ENCODE measurements around the gene SBDS. TPM values are rescaled to one million over a fixed set of nuclear protein-coding genes. Genes with fewer than 3 reads are reported as not detected.
"Not testable (repeated sequence)": the region's sequence is repeated elsewhere in the genome, so short reads cannot be mapped to it uniquely, and the experiment has no call there.

SBDS gene
- polyA plus RNA-seq, 3 donors, result 31.7 to 101 (median 34.8) TPM

DNA sequence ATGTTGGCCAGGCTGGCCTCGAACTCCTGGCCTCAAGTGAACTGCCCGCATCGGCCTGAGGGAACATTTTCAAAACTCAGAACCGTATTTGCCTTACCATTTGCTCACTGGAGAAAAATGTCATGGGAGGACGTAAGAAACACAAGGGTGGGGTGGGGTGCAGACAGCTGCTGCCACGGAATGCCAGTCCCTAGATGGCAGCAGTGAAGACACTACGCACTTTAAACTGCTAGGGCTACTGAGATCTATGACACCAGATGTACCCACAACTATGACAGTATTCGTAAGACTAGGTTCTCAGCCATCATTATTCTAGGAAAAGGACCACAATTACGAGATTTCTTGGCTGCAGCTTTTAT, 716 bp downstream of the SBDS start:
- not testable (repeated sequence) for H3K27me3 Mint-ChIP-seq (ENCODE audit: low read depth in 3 of 3); H3K9me3 ChIP-seq (replicated peaks in 1 of 2; ENCODE audit: control insufficient read depth in 1 of 2, insufficient read depth in 1 of 2, low read length in 2 of 2); H4K20me1 ChIP-seq (ENCODE audit: insufficient read depth, low read length); H3K9me3 Mint-ChIP-seq; H3K27me3 ChIP-seq (ENCODE audit: control insufficient read depth in 2 of 2, insufficient read depth in 2 of 2, low read length in 2 of 2)
- peak overlapping the region; percentile 98 to 100 (median 99) for H3K27ac Mint-ChIP-seq
- DNase-seq, result peak; percentile 33 to 60 (median 50)
- intact Hi-C loops (cut with micrococcal nuclease), result loop anchor here (5.0 to 10.0 kb wide), 5 partner anchors 140 to 1010 kb away; partner anchors contain the start of gene GUSB (in 1 of the 2)
- H3K4me3 Mint-ChIP-seq, result peak overlapping the region; percentile 93 to 97
- H3K4me1 Mint-ChIP-seq, result peaks cover 13% of the 10 kb centered on the region
- peaks cover 21% of the 10 kb centered on the region for H3K79me2 ChIP-seq (ENCODE audit: insufficient read depth, low read length)
- H3K4me2 ChIP-seq (replicated peaks; ENCODE audit: extremely low read depth, low read length, poor library complexity, severe bottlenecking), result peak overlapping the region; percentile 68
- H3K27ac ChIP-seq (ENCODE audit: low read depth in 1 of 2, low read length in 2 of 2), result peak overlapping the region; percentile 93 to 94
- peaks cover 24 to 39% of the 10 kb centered on the region in 2 donors for H3K36me3 ChIP-seq (replicated peaks in 1 of 2; ENCODE audit: control insufficient read depth in 1 of 2, insufficient read depth in 2 of 2, low read length in 2 of 2)
- peaks cover 32 to 50% of the 10 kb centered on the region in 2 donors for H3K36me3 Mint-ChIP-seq
- peak overlapping the region; percentile 76 to 92 (median 78) for H3K4me3 ChIP-seq (replicated peaks in 1 of 3; ENCODE audit: low read depth in 2 of 3, low read length in 3 of 3)
- H2AFZ ChIP-seq (ENCODE audit: insufficient read depth, low read depth, low read length, poor library complexity, severe bottlenecking), result peak overlapping the region; percentile 50
- H3K4me1 ChIP-seq (ENCODE audit: control insufficient read depth in 1 of 2, insufficient read depth in 2 of 2, low read length in 2 of 2), result peaks cover 11 to 13% of the 10 kb centered on the region in 2 donors
- WGBS (ENCODE audit: insufficient coverage), result 0% methylated on average over 3 of the region's 9 CpGs
- TF ChIP-seq, protein P1, sequence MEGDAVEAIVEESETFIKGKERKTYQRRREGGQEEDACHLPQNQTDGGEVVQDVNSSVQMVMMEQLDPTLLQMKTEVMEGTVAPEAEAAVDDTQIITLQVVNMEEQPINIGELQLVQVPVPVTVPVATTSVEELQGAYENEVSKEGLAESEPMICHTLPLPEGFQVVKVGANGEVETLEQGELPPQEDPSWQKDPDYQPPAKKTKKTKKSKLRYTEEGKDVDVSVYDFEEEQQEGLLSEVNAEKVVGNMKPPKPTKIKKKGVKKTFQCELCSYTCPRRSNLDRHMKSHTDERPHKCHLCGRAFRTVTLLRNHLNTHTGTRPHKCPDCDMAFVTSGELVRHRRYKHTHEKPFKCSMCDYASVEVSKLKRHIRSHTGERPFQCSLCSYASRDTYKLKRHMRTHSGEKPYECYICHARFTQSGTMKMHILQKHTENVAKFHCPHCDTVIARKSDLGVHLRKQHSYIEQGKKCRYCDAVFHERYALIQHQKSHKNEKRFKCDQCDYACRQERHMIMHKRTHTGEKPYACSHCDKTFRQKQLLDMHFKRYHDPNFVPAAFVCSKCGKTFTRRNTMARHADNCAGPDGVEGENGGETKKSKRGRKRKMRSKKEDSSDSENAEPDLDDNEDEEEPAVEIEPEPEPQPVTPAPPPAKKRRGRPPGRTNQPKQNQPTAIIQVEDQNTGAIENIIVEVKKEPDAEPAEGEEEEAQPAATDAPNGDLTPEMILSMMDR (IDR thresholded peaks at IDR 0.05), result peak; percentile 27
- H3K9ac ChIP-seq (ENCODE audit: insufficient read depth, low read length, poor library complexity, severe bottlenecking), result peak overlapping the region; percentile 89

DNA sequence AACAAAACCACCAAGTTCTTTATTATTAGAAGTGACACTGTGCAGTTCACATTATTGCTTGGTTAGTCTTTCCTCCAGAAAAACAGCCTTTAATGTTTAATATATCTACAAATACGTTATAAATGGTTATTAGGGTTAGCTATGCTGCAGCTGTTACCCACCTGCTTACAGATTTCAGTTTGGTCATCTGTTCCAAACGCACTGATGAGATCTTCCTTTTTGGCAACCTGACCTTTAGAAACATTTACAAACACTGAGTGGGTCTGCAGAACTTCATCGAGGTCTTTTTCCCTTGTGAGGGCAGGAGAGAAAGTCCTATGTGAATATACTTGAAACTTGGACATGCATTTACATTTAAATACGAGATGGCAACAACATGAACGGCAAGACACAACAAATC, 1.3 kb downstream of the SBDS start:
- intact Hi-C loops (cut with micrococcal nuclease), result loop anchor here (10.0 kb wide), 3 partner anchors 139 to 1009 kb away; partner anchors contain the start of gene GUSB (in 1 of the 2)
- peak overlapping the region; percentile 93 to 97 for H3K4me3 Mint-ChIP-seq
- H3K4me3 ChIP-seq (replicated peaks in 1 of 3; ENCODE audit: low read depth in 2 of 3, low read length in 3 of 3), result peak overlapping the region in 1 of 3 experiments; percentile 92

DNA sequence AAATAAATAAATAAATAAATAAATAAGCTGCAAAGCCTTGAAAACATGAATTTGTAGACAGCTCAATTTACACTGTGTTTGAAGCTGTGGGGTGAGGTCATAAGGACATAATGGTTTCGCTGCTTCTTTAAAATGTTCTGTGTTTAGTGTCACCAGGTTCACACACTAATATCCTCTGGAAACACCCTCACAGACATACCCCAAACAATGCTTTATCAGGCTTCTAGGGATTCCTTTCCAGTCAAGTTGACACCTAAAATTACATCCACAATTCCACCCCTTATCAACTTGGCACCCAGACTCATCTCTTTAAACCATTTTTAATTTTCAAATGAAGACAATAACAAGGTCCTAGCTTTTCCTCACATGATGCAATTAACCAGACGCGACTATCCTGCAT, 5.8 kb downstream of the SBDS start:
- not testable (repeated sequence) for H4K20me1 ChIP-seq (ENCODE audit: insufficient read depth, low read length); H3K9me3 ChIP-seq (replicated peaks in 1 of 2; ENCODE audit: control insufficient read depth in 1 of 2, insufficient read depth in 1 of 2, low read length in 2 of 2); H3K27ac ChIP-seq (ENCODE audit: low read depth in 1 of 2, low read length in 2 of 2); H2AFZ ChIP-seq (ENCODE audit: insufficient read depth, low read depth, low read length, poor library complexity, severe bottlenecking); H3K27me3 ChIP-seq (ENCODE audit: control insufficient read depth in 2 of 2, insufficient read depth in 2 of 2, low read length in 2 of 2); H3K4me3 ChIP-seq (replicated peaks in 1 of 3; ENCODE audit: low read depth in 2 of 3, low read length in 3 of 3); H3K27ac Mint-ChIP-seq; H3K9me3 Mint-ChIP-seq; H3K9ac ChIP-seq (ENCODE audit: insufficient read depth, low read length, poor library complexity, severe bottlenecking); H3K4me1 ChIP-seq (ENCODE audit: control insufficient read depth in 1 of 2, insufficient read depth in 2 of 2, low read length in 2 of 2); H3K4me1 Mint-ChIP-seq; H3K4me3 Mint-ChIP-seq; DNase-seq; H3K27me3 Mint-ChIP-seq (ENCODE audit: low read depth in 3 of 3); H3K4me2 ChIP-seq (replicated peaks; ENCODE audit: extremely low read depth, low read length, poor library complexity, severe bottlenecking); H3K79me2 ChIP-seq (ENCODE audit: insufficient read depth, low read length)
- intact Hi-C loops (cut with micrococcal nuclease), result loop anchor here in 1 of 2 donors (5.0 kb wide), 1 partner anchor 67 kb away; the partner anchor contains the start of gene TMEM248
- peaks cover 44 to 63% of the 10 kb centered on the region in 2 donors for H3K36me3 Mint-ChIP-seq
- peaks cover 36 to 55% of the 10 kb centered on the region in 2 donors for H3K36me3 ChIP-seq (replicated peaks in 1 of 2; ENCODE audit: control insufficient read depth in 1 of 2, insufficient read depth in 2 of 2, low read length in 2 of 2)
- WGBS (ENCODE audit: insufficient coverage), result no CpG with 5 or more reads among the region's 3 CpGs

More for the DNA sequence above, 1.3 kb downstream of the SBDS start:
- H4K20me1 ChIP-seq (ENCODE audit: insufficient read depth, low read length); H2AFZ ChIP-seq (ENCODE audit: insufficient read depth, low read depth, low read length, poor library complexity, severe bottlenecking); H3K9ac ChIP-seq (ENCODE audit: insufficient read depth, low read length, poor library complexity, severe bottlenecking); H3K4me2 ChIP-seq (replicated peaks; ENCODE audit: extremely low read depth, low read length, poor library complexity, severe bottlenecking); DNase-seq; H3K27me3 ChIP-seq (ENCODE audit: control insufficient read depth in 2 of 2, insufficient read depth in 2 of 2, low read length in 2 of 2); H3K27me3 Mint-ChIP-seq (ENCODE audit: low read depth in 3 of 3); H3K9me3 ChIP-seq (replicated peaks in 1 of 2; ENCODE audit: control insufficient read depth in 1 of 2, insufficient read depth in 1 of 2, low read length in 2 of 2); H3K9me3 Mint-ChIP-seq: not testable (repeated sequence)
- Histone ChIP-seq H3K79me2 (ENCODE audit: insufficient read depth, low read length) (peaks cover 21% of the 10 kb centered on the region), H3K36me3 (replicated peaks in 1 of 2; ENCODE audit: control insufficient read depth in 1 of 2, insufficient read depth in 2 of 2, low read length in 2 of 2) (peaks cover 24 to 41% of the 10 kb centered on the region in 2 donors), H3K27ac (ENCODE audit: low read depth in 1 of 2, low read length in 2 of 2) (peak overlapping the region; percentile 93 to 94), H3K4me1 (ENCODE audit: control insufficient read depth in 1 of 2, insufficient read depth in 2 of 2, low read length in 2 of 2) (peaks cover 11 to 13% of the 10 kb centered on the region in 2 donors)
- Mint-ChIP-seq H3K36me3 (peaks cover 32 to 47% of the 10 kb centered on the region in 2 donors), H3K4me1 (peaks cover 13% of the 10 kb centered on the region), H3K27ac (peak overlapping the region in 6 of 7 donors; percentile 98 to 100 (median 99))
- WGBS (ENCODE audit: insufficient coverage), result no CpG with 5 or more reads among the region's 5 CpGs

DNA sequence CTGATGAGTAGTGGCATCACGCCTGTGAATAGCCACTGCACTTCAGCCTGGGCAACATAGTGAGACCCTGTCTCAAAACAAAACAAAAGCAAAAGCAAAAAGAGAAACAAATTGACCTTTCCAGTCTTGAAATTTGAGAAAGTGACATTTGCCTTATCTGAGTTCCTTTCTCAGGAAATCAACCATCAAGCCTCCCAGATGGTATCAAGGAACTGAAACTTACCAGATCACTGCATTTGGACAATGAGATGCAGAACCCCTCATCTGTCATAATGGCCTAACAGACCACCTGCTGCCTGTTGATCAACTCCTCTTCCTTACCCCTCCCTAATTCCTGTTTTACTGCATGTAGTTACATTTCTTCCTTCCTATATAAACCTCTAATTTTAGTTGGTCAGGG, 15.1 kb downstream of the SBDS start:
- not testable (repeated sequence) for DNase-seq, H3K27ac Mint-ChIP-seq

More for the DNA sequence above, 15.1 kb downstream of the SBDS start:
- H3K4me1 Mint-ChIP-seq; H3K27ac ChIP-seq (ENCODE audit: low read depth in 1 of 2, low read length in 2 of 2); H3K4me3 Mint-ChIP-seq; H3K36me3 ChIP-seq (replicated peaks in 1 of 2; ENCODE audit: control insufficient read depth in 1 of 2, insufficient read depth in 2 of 2, low read length in 2 of 2); intact Hi-C loops (cut with micrococcal nuclease); H2AFZ ChIP-seq (ENCODE audit: insufficient read depth, low read depth, low read length, poor library complexity, severe bottlenecking); H3K4me1 ChIP-seq (ENCODE audit: control insufficient read depth in 1 of 2, insufficient read depth in 2 of 2, low read length in 2 of 2); H3K9ac ChIP-seq (ENCODE audit: insufficient read depth, low read length, poor library complexity, severe bottlenecking); H3K36me3 Mint-ChIP-seq; H4K20me1 ChIP-seq (ENCODE audit: insufficient read depth, low read length); H3K27me3 ChIP-seq (ENCODE audit: control insufficient read depth in 2 of 2, insufficient read depth in 2 of 2, low read length in 2 of 2); H3K4me2 ChIP-seq (replicated peaks; ENCODE audit: extremely low read depth, low read length, poor library complexity, severe bottlenecking); H3K4me3 ChIP-seq (replicated peaks in 1 of 3; ENCODE audit: low read depth in 2 of 3, low read length in 3 of 3); H3K27me3 Mint-ChIP-seq (ENCODE audit: low read depth in 3 of 3); H3K79me2 ChIP-seq (ENCODE audit: insufficient read depth, low read length): not testable (repeated sequence)
- peaks cover 16 to 30% of the 10 kb centered on the region in 2 donors for H3K9me3 ChIP-seq (replicated peaks in 1 of 2; ENCODE audit: control insufficient read depth in 1 of 2, insufficient read depth in 1 of 2, low read length in 2 of 2)
- 67% methylated on average over 1 of the region's 1 CpG for WGBS (ENCODE audit: insufficient coverage)
- H3K9me3 Mint-ChIP-seq, result peaks cover 19 to 38% (median 32%) of the 10 kb centered on the region in 7 donors
